ENCODE data around the gene FNDC3A.

- TF ChIP-seq CTCF (conservative IDR thresholded peaks at IDR 0.05; ENCODE audit: low read depth, low read length) (no peak), EZH2 (IDR thresholded peaks at IDR 0.05; ENCODE audit: borderline replicate concordance, low read depth, low read length, poor library complexity, severe bottlenecking) (no peak)
Measured at GRCh38 chr13:49225223-49226042, 249.7 kb downstream of the FNDC3A start.
